Endometrium (tissue), 2 donors: ENCODE measurements around the gene PLB1.

ENCODE experiments used
- FAIRE-seq: peaks from 2 replicates; lab custom pipeline; 2012; peaks lifted over from hg19 to GRCh38; lab: Jason Lieb, UNC
- donor health status: control.
- donor health status: control.

Gene PLB1

GRCh38 chr2:28612131-28612812 is 116.4 kb downstream of the PLB1 start:
- no peak for FAIRE-seq

DNA sequence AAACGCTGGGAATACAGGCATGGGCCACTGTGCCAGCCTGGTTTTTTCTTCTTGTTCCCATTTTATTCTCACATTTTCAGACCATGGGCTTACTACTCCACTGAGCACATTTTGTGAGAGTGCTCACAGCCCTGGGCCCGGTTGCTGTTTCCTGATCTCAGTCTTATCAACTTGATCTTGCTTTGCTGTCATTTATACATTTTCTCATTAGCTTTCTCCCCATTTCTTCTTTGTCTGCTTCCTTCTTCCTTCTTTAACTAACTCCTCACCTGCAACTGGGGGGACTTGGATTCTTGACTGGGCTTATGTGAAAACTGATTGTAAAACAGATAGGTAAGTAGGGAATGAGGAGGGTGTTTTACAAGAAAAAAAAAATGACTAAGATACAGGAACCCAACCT is 117.3 kb downstream of the PLB1 start:
- no peak for FAIRE-seq

DNA sequence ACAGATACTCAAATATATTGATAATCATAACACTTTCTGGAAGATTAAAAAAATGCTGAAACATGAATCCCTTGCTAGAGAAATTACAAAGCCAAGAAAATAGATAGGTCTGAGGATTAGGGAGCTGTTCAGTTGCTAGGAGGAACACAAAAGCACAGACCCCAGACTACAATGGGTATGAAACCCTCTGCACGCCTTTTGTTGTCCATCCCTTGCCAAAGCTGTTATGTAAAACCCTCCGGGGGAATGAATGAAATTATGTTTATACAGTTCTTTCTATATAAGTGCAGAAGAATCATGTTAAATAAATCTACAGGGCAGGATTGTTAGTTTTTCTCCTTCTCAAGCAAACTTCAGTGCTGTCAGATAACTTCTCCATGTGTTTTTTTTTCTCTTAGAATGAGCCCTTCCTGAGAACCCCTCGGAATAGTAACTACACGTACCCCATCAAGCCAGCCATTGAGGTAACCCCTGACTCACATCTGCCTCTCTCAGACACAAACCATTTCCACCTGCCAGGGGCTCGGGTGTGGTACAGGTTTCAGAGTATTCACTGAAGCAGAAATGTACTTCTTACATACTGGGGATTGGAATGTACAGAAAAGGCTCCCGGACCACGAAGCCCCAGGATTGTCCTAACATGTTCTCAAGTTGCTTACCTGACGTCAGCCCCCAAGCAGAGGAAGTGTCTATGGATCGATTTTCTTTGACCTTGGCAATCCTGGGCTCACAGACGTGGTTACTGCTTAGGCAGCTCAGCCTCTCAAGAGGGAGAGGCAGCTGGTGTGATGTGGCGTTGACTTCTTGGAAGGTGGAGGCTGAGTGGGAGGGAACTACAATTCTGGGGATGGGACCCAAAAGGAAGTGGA is 118.0 kb downstream of the PLB1 start:
- FAIRE-seq: no peak

- FAIRE-seq: no peak
These were observed 119.8 kb downstream of the PLB1 start for GRCh38 chr2:28615706-28616105.

DNA sequence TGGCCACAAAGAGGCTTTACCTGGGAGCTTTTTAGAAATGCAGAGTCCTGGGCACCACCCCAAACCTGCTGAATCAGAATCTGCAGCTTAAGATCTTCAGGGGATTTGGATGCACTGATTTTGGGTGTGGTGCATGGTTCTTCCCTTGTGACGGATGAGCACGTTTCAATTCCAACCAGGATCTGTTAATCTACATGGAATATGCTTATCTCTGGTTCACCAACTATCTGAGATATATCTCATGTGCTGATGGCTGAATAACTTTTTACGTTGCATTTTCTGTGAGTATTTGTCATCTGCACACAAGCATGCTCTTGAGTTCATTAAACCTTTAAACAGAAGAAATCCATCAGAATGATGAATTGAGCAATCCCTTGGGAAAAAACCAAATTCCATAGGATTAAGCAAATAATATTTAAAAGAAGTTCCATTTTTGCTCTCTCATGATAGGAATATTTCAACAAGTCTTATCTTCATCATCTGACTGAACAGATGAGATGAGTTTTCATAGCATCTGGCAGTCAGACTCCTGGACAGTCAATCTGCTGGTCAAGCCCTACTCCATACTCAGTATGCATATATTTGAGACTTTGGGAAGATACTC is 120.6 kb downstream of the PLB1 start:
- no peak for FAIRE-seq

- no peak for FAIRE-seq
These were observed 121.8 kb downstream of the PLB1 start for GRCh38 chr2:28617502-28618184.

GRCh38 chr2:28618221-28619141 is 122.6 kb downstream of the PLB1 start:
- FAIRE-seq: no peak

DNA sequence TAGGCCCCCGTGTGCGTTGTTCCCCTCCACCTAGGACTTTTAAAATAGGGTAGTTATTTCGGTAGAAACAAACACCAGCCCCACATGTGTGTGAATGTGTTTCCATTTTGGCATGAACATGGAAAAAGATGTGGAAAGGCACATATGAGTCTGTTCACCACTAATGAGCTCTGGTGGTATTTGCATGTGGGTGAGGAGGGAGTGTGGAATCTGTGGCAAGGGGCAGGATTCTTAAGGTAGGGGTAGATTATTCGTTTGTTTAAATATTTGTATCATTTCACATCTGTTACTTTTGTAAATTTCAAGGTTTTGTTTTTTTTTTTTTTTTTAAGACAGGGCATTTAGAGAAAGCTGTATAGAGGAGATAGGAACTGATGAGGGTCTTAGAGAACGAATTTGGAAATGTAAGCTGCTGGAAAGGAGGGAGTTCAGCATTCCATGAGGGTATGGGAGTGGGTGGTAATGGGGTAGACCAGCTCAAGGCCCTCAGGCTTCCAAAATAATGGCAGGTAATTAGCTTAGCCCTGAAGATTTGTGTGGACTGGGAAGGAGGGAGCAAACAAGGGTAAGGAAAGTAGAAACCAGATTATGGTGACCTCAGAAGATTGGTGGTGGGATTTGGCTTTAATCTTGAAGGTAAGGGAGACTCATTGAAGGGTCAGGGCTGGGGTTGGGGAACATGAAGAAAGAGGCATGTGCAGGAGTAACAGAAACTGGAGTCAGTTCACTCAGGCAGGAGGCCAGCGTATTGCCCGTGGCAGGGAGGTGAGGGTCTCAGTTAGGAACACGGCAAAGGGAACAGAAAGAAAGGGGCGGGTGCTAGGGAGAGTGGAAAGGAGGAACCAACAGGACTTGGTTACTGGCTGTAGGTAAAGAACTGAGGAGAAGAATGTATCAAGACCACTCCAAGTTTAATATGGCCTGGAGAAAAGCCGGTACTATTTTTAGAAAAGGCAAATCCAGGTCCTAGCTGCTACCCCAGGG is 123.6 kb downstream of the PLB1 start:
- FAIRE-seq: no peak

- no peak for FAIRE-seq
These were observed 124.5 kb downstream of the PLB1 start for GRCh38 chr2:28620291-28620793.

DNA sequence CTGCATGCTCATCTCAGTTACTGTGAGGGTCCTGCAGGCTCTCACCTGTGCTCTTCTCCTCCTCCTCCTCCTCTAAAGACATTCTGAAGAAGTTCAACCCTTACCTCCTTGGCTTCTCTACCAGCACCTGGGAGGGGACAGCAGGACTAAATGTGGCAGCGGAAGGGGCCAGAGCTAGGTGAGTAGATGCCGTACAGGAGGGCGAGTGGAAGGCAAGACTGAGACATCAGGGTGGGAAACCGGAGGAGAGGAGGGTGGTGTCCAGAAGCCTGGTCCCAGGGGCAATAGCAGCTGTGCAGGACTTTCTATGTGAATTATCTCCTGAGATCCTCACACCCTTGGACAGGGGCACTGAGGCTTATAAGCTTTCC is 124.9 kb downstream of the PLB1 start:
- FAIRE-seq: no peak

DNA sequence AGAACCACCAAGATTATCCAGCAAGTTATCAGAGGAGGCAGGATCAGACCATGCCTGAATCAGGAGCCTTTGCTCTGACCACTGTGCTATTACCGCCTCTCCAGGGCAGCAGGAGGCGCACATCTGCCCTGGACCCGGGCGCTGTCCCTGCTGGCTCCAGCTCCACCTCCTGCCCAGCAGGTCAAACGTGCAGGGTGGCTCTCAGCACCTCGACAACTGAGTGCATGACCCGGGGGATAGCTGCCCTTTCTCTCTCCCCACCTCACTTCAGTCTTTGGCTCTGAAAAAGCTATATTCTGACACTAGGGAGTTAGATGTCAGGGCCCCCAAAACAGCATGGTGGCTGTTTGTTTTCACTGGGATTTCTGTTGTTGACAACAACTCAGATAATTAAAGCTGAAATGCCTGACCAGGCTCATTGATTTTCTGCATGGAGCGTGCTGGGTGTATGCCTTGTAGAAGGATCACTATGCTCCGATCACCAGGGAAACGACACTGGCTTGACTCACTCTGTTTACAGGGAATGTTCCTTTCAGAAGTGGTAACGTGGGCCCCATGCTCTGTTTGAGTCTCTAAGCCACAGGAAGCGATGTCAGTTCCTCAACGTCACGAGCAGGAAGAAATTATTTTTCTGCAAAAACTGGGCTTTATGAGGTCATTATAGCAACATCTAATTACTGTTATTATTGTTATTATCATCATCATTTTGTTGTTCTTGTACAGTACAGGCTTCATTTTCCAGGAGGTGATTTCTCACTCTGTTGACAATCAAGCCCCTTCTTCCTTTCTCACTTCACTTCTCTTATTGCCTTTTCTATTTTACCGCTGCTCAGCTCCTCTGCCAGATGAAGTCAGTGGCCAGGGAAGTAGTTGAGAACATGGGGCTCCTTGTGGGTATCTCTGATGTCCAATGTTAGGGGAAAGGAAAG is 125.6 kb downstream of the PLB1 start:
- FAIRE-seq: no peak

GRCh38 chr2:28622101-28622499 is 126.2 kb downstream of the PLB1 start:
- no peak for FAIRE-seq

- FAIRE-seq: no peak
These were observed 127.9 kb downstream of the PLB1 start for GRCh38 chr2:28623582-28624405.

DNA sequence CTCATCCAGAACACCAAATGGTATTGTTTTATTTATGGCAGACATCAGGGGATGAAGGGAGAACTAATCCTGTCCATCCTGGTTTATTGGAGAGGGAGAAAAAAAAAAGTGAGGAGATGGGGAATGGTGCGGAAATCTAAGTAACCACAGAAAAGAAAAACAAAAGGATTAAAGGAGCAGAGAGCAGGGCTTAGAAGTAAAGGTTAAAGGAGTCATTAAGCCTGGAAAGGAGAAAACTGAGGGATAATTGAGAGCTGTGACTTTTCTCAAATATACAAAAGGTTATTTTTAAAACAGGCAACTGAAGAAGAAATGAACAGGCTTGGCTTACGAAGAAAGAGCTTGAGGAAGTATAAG is 128.6 kb downstream of the PLB1 start:
- no peak for FAIRE-seq

DNA sequence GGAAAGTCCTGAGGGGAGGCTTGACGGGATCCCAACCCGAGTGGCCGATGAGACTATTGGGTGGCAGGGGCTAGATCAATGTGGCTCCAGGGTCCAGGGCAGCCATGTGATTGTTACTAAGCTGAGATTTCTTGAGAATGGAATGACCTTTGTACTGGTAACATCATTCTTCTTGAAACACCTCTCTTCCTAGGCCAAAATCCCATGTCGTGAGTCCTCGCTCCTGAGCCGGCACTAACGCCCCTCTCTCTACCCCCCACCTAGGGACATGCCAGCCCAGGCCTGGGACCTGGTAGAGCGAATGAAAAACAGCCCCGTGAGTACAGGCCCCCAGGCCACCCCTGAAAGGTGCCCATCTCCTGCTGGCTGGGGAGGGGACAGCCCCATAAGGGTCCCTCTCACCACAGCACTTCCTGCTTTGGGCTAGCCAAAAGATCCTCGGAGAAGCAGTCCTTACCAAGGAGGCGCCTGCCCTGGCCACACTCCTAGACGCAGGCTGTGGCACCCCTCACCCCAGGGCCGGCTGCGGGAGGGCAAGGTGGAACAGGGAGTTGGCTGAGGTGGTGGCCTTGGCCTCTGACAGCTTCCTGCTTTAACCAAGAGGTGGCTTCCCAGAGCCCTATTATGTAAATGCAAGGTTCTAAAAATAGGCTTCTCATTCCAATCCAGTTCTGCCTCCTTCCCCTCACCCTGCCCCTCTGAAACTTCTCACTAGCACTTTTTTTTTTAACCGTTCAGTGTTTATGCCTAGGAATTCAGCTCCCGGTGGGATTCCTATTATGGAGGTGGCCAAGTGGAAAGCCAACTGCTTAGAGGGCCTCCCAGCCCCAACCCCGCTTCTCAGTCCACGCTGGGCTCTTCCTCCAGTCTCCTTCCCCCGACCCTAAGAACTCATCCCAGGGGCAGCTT is 129.2 kb downstream of the PLB1 start:
- no peak for FAIRE-seq

DNA sequence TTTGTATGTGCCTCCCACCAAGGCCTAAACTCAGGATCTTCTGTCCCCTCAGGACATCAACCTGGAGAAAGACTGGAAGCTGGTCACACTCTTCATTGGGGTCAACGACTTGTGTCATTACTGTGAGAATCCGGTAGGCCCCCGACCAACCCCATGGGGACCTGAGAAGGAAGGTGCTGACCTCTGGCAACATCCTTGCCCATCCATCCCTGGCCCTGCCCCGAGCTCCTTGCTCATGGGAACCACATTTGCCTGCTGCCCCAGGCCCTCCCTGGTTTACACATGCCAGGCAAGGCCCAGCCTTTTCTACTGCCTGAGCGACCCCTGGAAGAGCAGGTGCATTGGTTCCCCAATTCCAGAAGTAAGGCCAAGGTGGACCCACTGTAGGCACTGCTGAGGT is 130.5 kb downstream of the PLB1 start:
- no peak for FAIRE-seq

- FAIRE-seq: peak; percentile 46
These were observed 131.1 kb downstream of the PLB1 start for GRCh38 chr2:28626891-28627421.
